ENCODE measurements around the gene VPS13D.
A peak's percentile ranks its signal among the peaks of the same experiment; 100 is the strongest.

Gene VPS13D

GRCh38 chr1:12275370-12275769 is 45.5 kb downstream of the VPS13D start:
- DNase-seq = peak in 25 of 42 donors; percentile 10 to 61 (median 28)
- intact Hi-C loops (cut with DNase I) = no loop called here

- intact Hi-C loops (cut with DNase I) = no loop called here
- DNase-seq = peak in 2 of 42 donors; percentile 24 to 46
These were observed 46.4 kb downstream of the VPS13D start for GRCh38 chr1:12276225-12276624.

DNA sequence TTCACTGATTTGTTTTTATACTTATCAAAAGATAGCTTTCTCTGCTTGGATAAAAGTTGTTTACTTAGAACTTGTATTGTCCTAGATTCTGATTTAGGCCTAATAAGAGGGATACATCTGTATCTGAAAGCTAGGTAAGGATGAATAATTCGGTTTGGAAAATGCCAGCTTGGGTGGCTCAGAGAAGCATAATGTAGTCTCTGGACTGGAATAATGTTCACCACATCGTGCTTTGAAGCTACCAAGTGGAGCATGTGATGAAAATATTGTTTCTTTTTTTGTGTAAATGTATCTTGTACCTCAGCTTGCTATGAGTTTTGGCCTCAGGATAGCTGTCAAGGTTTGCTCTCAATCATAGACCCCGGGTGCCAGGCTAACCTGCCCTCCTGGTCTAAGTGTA is 49.2 kb downstream of the VPS13D start:
- intact Hi-C loops (cut with DNase I) = no loop called here
- no peak for DNase-seq

GRCh38 chr1:12279728-12280464 is 50.1 kb downstream of the VPS13D start:
- intact Hi-C loops (cut with DNase I) = no loop called here
- DNase-seq = no peak

GRCh38 chr1:12282142-12282541 is 52.3 kb downstream of the VPS13D start:
- intact Hi-C loops (cut with DNase I) = no loop called here
- no peak for DNase-seq

- no peak for DNase-seq
- intact Hi-C loops (cut with DNase I) = no loop called here
These were observed 54.7 kb downstream of the VPS13D start for GRCh38 chr1:12284486-12284885.

- no peak for DNase-seq
- intact Hi-C loops (cut with DNase I) = no loop called here
These were observed 55.8 kb downstream of the VPS13D start for GRCh38 chr1:12285496-12286143.

DNA sequence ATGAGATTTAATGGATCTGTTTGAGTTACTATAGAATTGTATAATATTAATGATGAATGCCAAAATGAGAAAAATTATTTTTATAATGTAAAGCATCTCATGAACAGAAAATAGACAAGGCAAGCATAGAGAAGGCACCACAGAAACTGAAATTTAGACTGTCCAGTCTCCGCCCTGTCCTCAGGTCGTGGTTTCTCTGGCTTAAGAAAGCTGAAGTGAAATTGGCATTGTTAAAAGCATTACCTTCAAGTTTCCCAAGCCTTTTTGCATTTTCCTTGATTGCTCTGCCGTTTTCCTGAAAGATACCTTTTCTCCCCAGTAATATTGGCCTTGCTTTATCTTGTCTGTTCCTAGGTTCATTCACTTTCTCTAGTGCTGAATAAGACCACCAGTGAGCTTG is 58.0 kb downstream of the VPS13D start:
- no peak for DNase-seq
- intact Hi-C loops (cut with DNase I) = no loop called here

DNA sequence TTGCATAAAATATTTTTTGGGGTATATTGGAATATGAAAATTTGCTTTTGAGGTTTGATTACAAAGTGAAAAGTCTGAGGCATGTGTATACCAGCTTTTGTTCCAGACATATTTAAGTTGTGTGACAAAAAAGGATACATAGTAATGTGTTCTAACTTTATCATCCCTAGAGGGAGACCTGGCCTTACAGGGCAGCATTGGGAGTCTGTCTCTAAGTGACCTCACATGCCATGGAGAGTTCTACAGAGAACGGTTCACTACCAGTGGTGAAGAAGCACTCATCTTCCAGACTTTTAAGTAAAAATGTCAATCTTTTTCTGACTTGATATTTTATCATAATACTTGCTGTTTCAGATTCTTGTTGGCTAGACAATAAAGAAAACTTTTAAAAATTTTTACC is 61.0 kb downstream of the VPS13D start:
- intact Hi-C loops (cut with DNase I) = no loop called here
- DNase-seq = no peak

- DNase-seq = peak in 1 of 42 donors; percentile 33
- intact Hi-C loops (cut with DNase I) = no loop called here
These were observed 63.6 kb downstream of the VPS13D start for GRCh38 chr1:12293416-12293815.

GRCh38 chr1:12294076-12294475 is 64.2 kb downstream of the VPS13D start:
- DNase-seq = no peak
- intact Hi-C loops (cut with DNase I) = no loop called here

DNA sequence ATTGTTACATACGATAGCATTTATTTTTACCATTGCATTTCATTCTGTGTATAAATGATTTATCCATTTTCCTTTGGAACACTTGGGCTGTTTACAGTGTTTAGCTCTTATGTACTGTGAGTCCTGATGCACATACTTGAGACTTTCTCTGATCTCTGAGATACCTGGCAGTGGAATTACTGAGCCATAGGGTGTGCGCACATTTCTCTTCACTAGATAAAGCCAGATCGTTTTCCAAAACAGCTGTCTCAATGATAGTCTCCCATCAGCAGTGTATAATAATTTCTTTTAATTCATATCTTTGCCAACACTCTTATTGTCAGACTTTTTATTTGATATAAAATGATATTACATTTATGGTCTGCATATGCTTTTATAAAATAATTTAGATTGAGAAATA is 66.2 kb downstream of the VPS13D start:
- no peak for DNase-seq
- intact Hi-C loops (cut with DNase I) = no loop called here

DNA sequence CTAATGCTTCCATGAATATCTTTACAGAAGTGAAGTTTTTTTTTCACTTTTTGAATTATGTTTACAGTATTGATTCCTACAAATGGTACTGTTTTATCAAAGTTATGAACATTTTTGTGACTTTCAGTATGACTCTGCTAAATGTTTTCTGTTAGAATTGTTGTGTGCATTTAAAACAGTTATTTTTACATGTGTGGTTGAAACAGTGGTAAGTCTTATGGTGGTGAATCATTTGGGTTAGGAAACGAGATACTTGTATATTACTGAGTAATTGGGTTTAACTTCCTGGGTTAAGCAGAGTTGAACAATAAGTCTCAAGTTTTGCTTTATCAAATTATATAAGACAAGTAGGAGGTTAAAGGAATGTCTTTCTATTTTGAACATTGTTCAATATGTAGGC is 66.8 kb downstream of the VPS13D start:
- intact Hi-C loops (cut with DNase I) = no loop called here
- DNase-seq = no peak

DNA sequence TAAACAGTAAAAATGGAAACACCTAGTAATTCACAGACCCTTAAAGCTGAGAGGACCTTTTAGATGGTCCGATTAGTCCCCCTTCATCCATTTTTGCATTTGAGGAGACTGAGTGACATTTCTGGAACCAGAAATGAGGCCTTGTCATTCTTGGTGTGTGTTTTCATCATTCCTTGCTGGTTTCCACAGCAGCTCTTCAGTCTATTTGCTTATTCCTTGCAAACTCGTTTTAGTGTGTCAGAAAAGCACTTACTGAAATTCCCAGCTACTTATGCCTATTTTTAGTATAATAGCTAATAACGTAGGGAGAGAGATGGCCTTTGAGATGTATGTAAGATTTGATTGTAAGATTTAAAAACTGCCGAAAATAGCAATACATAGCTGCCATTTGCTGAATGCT is 70.9 kb downstream of the VPS13D start:
- DNase-seq = no peak
- intact Hi-C loops (cut with DNase I) = no loop called here

DNA sequence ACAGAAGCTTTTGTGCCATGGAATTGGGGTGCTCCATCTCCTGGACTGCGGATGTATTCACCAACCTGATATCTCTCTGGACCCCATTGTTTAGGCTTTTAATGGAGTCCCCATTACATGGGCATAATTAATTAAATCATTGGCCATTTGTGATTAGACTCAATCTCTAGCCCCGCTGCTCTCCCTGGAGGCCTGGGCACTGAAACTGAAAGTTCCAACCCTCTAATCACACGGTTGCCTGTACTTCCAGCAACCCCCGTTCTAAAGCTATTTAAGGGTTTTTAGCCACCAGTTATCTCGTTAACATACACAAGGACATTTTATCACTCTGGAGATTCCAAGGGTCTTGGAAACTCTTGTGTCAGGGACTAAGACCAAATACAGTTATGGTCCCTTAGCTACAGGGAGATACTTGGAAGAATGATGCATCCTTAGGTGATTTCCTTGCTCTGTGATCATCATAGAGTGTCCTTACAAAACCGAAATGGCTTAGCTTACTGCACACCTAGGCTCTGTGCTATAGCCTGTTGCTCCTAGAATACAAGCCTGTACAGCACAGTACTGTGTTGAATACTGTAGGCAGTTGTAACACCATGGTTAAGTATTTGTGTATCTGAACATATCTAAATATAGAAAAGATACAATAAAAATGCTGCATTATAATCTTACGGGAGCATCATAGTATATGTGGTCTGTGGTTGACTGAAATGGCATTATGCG is 71.8 kb downstream of the VPS13D start:
- DNase-seq = no peak
- intact Hi-C loops (cut with DNase I) = no loop called here

DNA sequence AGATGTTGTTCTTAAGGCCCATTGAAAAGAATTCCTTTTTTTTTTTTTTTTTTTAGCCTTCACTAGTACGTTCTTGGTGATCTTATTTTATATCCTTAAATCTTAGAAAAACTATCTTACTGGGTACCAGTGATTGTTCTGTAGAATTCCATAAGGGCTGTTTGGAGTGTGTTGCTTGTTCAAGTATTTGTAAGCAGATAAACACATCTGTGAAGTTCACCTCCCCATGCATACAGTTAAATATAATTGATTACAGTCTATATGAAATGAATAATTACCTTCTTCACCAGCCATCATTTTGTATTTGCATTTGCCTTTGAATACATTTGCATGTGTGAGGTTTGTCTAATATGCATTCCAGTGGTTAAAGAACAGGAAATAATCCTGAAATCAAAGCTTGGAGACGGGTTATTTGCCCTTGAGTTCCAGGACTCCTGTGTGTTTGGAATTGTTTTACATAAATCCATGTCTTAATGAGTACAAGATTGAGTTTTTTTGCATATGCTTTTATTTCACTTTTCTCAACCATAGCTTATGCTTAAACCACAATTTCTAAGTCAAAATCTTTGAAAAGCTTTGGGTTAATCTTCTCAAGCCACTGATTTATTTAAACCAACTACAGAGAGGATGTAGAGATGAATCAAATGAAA is 73.1 kb downstream of the VPS13D start:
- intact Hi-C loops (cut with DNase I) = no loop called here
- no peak for DNase-seq

DNA sequence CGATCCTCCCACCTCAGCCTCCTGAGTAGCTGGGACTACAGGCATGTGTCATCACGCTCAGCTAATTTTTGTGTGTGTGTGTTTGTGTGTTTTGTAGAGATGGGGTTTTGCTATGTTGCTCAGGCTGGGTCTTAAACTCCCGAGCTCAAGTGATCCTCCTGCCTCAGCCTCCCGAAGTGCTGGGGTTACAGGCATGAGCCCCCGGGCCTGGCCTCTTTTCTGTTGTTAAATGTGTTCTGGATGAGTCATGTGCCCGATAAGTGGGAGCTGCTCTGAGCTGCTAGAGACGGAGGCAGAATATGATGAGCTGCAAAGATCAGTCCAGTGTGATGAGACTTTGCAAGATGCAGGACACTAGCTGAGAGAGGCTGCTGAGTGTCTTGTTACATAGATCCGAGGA is 75.5 kb downstream of the VPS13D start:
- intact Hi-C loops (cut with DNase I) = no loop called here
- peak in 22 of 42 donors; percentile 9 to 55 (median 24) for DNase-seq

DNA sequence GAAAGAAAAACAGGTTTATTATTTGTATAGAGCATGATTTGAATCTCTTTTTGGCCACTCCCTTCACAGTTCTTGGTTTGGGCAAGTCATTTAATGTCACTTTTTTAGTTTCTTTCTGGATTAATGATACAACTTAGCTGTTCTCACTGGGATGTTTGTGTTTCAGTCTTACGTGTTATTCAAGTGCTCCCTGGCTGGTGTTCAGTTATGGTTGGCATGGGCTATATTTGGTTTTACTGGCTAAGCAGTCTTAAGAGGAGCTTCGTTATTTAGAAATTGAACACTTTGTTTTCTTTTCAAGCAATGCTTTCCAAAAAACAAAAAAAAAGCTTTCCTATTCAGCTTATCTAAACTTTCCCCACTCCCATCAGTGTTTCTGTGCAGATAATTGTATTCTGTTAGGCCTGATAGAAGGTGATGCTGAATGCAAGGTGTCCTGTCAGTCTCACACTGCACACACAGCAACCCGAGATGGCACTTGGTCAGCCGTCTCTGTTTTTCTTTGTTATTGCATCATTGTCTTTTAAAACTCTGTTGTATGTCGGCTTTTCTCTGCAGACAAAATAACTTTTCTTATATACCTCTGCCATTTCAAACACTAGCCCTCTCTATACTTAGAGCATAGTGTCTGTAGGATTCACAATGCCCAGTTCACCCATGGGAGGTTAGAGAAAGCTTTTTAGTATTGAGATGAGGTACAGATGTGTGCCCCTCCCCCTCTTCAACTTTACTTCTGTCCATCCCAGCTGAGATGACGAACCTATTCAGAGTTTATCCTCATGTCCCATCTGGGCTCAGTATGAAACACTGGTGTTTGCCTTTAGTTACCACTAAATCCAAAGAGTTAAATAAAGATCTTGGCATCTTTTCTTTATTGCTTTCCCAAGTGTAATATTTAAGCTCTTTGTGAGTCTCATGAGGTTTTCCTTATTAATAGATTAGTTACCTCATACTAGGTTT is 80.2 kb downstream of the VPS13D start:
- DNase-seq = no peak
- intact Hi-C loops (cut with DNase I) = no loop called here

Measured in head of caudate nucleus (tissue), 42 donors.